Calu3 (cell line): ENCODE results near the gene IRX4. TPM values are rescaled to one million over a fixed set of nuclear protein-coding genes. Genes with fewer than 3 reads are reported as not detected.

Experiments
- BruUV-seq: library from RNA; stranded (reverse); fragments of 400-500 nt; replicated peaks from 2 replicates; lab custom pipeline; 2021; lab: Mats Ljungman, UMichigan
- CTCF ChIA-PET: fragments of 300-600 bp; sonication (Branson Sonifier 250); formaldehyde crosslinking; loops from one replicate; lab custom pipeline; 2022; ENCODE audit warnings: antibody characterized with exemption; lab: Charles Lee
- DNase-seq: peaks from one replicate; pipeline ENCODE4 v3.0.0; 2022
- H3K27ac Mint-ChIP-seq: one replicate; pipeline ENCODE4 v1.8.0; 2022; ENCODE audit warnings: mixed read lengths; ENCODE audit not compliant: unreplicated experiment
- H3K27me3 Mint-ChIP-seq: one replicate; pipeline ENCODE4 v1.8.0; 2022; ENCODE audit warnings: mixed read lengths; ENCODE audit not compliant: unreplicated experiment
- H3K36me3 Mint-ChIP-seq: one replicate; pipeline ENCODE4 v1.8.0; 2022; ENCODE audit warnings: mild to moderate bottlenecking, moderate library complexity, mixed read lengths; ENCODE audit not compliant: insufficient read depth, unreplicated experiment
- H3K4me1 Mint-ChIP-seq: one replicate; pipeline ENCODE4 v1.8.0; 2022; ENCODE audit warnings: mild to moderate bottlenecking, low read depth, mixed read lengths; ENCODE audit not compliant: unreplicated experiment
- H3K4me3 Mint-ChIP-seq: one replicate; pipeline ENCODE4 v1.8.0; 2022; ENCODE audit warnings: mild to moderate bottlenecking, low read depth, moderate library complexity, mixed read lengths; ENCODE audit not compliant: unreplicated experiment
- H3K9me3 Mint-ChIP-seq: one replicate; pipeline ENCODE4 v1.8.0; 2022; ENCODE audit warnings: low read depth, mixed read lengths; ENCODE audit not compliant: unreplicated experiment
- intact Hi-C: fragments of 100-400 bp; cut with micrococcal nuclease; formaldehyde crosslinking; loops from one replicate; pipeline ENCODE4 v1.10.0; 2022; ENCODE audit not compliant: unreplicated experiment
- total RNA-seq: library from RNA; stranded (reverse); gene quantifications from 2 replicates; pipeline ENCODE4 v1.2.3, GENCODE V29; 2022
- TF ChIP-seq, protein P1 (sequence below): fragments of 200-600 bp; IDR thresholded peaks from one replicate; pipeline ENCODE4 v1.8.0; 2022; ENCODE audit warnings: antibody characterized with exemption; ENCODE audit not compliant: unreplicated experiment

The IRX4 gene
- total RNA-seq, 1 experiment from 2014 or later, result not detected

DNA sequence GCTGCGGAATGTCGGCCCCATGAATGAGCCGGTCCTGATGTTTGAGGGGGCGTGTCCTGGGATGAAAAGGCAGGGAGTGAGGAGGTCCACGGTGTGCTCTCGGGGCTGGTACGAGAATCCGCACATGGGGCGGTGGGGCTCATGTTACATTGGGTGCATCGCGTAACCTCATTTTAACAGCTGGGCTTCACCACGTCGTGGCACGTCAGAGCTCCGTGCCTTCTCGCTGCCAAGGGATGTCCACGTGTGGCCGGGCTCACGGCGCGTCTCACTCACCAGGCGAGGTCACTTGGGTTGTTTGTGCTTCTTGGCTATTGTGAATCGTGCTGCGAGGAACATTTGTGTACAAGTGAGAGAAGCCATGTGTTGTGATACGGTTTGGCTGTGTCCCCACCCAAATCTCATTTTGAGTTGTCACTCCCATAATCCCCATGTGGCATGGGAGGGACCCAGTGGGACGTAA is 29.1 kb upstream of the IRX4 start:
- intact Hi-C loops, result no loop called here
- TF ChIP-seq, protein P1, sequence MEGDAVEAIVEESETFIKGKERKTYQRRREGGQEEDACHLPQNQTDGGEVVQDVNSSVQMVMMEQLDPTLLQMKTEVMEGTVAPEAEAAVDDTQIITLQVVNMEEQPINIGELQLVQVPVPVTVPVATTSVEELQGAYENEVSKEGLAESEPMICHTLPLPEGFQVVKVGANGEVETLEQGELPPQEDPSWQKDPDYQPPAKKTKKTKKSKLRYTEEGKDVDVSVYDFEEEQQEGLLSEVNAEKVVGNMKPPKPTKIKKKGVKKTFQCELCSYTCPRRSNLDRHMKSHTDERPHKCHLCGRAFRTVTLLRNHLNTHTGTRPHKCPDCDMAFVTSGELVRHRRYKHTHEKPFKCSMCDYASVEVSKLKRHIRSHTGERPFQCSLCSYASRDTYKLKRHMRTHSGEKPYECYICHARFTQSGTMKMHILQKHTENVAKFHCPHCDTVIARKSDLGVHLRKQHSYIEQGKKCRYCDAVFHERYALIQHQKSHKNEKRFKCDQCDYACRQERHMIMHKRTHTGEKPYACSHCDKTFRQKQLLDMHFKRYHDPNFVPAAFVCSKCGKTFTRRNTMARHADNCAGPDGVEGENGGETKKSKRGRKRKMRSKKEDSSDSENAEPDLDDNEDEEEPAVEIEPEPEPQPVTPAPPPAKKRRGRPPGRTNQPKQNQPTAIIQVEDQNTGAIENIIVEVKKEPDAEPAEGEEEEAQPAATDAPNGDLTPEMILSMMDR, result no peak
- no peaks in the 10 kb centered on the region for H3K36me3 Mint-ChIP-seq
- CTCF ChIA-PET, result no interaction called here
- H3K4me3 Mint-ChIP-seq, result no peak overlapping the region
- DNase-seq, result no peak
- H3K27ac Mint-ChIP-seq, result no peak overlapping the region
- H3K4me1 Mint-ChIP-seq, result no peaks in the 10 kb centered on the region
- H3K9me3 Mint-ChIP-seq, result peaks cover 2% of the 10 kb centered on the region
- peaks cover 32% of the 10 kb centered on the region for H3K27me3 Mint-ChIP-seq
- BruUV-seq, result no TSS peak

DNA sequence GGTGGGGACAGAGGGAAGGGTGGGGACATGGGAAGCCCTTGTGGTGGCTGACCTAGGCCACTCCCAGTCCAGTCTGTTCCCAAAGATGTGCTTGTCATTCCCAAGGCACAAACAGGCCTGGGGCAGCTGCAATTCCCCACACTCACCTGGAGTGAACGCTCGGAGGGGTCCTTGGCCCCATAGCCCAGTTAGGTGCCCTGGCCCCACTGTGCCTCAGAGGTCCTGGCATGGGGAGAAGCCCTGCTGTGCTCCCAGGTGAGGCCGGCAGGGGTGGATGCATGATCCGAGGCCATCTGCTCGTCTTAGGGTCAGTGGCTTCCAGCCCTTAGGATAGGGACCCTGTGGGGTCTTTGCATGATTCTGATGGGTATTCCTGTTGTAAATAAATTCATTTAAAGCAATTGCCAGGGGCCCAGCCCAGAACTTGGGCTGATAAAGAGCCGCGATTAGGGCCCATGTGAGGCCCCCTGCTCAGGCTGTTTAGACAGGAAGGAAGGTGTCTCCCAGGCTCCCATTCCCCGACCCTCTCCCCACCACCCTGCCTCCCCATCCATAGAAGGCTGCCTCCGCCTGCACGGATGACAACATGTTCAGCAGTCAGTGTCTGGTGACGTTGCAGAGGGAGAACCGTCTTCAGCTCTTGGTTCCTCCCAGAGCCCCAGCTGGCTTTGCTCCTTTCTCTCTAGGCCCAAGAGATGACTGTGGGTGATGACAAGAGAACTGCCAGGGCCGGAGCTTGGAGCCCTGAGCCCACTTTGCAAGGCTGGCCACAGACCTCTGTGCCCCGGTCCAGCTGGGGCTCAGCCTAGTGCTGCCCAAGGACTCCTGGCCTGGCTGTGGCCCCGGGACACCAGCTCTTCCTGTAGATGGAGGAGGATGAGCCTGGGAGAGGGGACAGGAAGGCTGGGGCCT is 28.4 kb upstream of the IRX4 start:
- intact Hi-C loops, result no loop called here
- H3K27me3 Mint-ChIP-seq, result peaks cover 38% of the 10 kb centered on the region
- no peak overlapping the region for H3K27ac Mint-ChIP-seq
- CTCF ChIA-PET, result no interaction called here
- H3K4me3 Mint-ChIP-seq, result no peak overlapping the region
- TF ChIP-seq, protein P1, result no peak
- no peak for DNase-seq
- no peaks in the 10 kb centered on the region for H3K4me1 Mint-ChIP-seq
- BruUV-seq, result no TSS peak
- no peaks in the 10 kb centered on the region for H3K36me3 Mint-ChIP-seq
- H3K9me3 Mint-ChIP-seq, result peaks cover 2% of the 10 kb centered on the region

DNA sequence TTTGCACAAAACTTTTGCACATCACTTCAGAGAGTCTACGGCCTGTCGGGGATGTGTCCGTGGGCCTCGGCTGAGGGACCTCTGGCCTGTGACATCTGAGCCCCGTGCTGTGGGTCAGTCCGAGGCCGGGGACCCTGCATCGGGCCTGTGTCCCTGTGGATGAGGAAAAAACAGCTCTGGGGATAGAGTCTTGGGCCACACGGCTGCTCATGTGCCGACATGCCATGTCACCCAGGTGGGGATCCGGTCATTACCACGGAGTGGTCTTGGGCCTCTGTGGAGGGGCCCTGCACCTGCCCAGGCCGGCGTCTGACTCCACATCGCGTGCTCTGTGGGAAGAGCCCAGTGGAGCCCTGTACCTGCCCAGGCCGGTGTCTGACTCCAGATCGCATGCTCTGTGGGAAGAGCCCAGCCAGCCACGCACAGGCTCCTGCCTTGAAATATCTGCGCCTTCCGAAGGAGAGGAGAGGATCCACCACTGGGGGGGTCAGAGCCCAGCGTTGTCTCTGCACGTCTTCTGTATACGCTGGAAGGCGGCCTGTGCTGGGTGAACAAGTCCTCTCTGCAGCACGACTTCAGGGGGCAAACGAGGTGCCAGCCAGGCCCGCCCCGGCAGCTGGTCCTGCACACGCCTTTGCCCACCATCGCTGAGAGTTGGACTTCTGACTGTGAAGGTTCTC is 27.5 kb upstream of the IRX4 start:
- CTCF ChIA-PET, result no interaction called here
- H3K27me3 Mint-ChIP-seq, result peaks cover 47% of the 10 kb centered on the region
- H3K27ac Mint-ChIP-seq, result no peak overlapping the region
- peaks cover 2% of the 10 kb centered on the region for H3K9me3 Mint-ChIP-seq
- no peaks in the 10 kb centered on the region for H3K36me3 Mint-ChIP-seq
- intact Hi-C loops, result no loop called here
- H3K4me3 Mint-ChIP-seq, result no peak overlapping the region
- no peaks in the 10 kb centered on the region for H3K4me1 Mint-ChIP-seq
- TF ChIP-seq, protein P1, result no peak
- BruUV-seq, result no TSS peak
- no peak for DNase-seq

GRCh38 chr5:1909346-1909985 is 26.7 kb upstream of the IRX4 start:
- H3K4me3 Mint-ChIP-seq, result no peak overlapping the region
- no peak overlapping the region for H3K27ac Mint-ChIP-seq
- H3K9me3 Mint-ChIP-seq, result peaks cover 2% of the 10 kb centered on the region
- no peaks in the 10 kb centered on the region for H3K36me3 Mint-ChIP-seq
- H3K27me3 Mint-ChIP-seq, result peaks cover 47% of the 10 kb centered on the region
- intact Hi-C loops, result no loop called here
- no TSS peak for BruUV-seq
- no peak for DNase-seq
- H3K4me1 Mint-ChIP-seq, result no peaks in the 10 kb centered on the region
- TF ChIP-seq, protein P1, result no peak
- CTCF ChIA-PET, result no interaction called here
